OCI-LY1 (cell line): ENCODE measurements around the gene GKN1.

Experiments
- EZH2 ChIP-seq: fragments of 200-600 bp; sonication (generic), shearing (Covaris generic); IDR thresholded peaks from 2 replicates; pipeline ENCODE4 v1.8.0; 2017; ENCODE audit warnings: borderline replicate concordance, mixed run types, mild to moderate bottlenecking, antibody characterized with exemption, low read length, moderate library complexity, mixed read lengths
- TF ChIP-seq, protein P1 (sequence below): fragments of 200-600 bp; sonication (generic), shearing (Covaris generic); IDR thresholded peaks from 2 replicates; pipeline ENCODE4 v1.5.1; 2017; ENCODE audit warnings: mild to moderate bottlenecking, antibody characterized with exemption, low read length, moderate library complexity, mixed read lengths

DNA sequence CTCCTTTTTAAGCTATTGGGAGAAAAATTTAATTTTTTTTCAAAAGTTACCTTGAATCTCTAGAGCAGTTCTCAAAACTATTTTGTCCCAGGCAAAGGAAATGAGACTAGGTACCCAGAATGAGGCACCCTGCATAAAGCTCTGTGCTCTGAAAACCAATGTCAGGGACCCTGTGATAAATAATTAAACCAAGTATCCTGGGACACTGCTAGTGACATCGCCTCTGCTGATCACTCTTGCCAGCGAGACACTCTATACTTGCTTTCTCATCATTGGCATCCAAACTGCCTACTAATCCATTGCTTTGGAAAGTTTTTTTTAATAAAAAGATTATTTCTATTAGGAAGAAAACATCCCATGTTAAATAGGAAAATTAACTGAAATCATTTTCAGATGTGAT, 1.4 kb downstream of the GKN1 start:
- TF ChIP-seq, protein P1, sequence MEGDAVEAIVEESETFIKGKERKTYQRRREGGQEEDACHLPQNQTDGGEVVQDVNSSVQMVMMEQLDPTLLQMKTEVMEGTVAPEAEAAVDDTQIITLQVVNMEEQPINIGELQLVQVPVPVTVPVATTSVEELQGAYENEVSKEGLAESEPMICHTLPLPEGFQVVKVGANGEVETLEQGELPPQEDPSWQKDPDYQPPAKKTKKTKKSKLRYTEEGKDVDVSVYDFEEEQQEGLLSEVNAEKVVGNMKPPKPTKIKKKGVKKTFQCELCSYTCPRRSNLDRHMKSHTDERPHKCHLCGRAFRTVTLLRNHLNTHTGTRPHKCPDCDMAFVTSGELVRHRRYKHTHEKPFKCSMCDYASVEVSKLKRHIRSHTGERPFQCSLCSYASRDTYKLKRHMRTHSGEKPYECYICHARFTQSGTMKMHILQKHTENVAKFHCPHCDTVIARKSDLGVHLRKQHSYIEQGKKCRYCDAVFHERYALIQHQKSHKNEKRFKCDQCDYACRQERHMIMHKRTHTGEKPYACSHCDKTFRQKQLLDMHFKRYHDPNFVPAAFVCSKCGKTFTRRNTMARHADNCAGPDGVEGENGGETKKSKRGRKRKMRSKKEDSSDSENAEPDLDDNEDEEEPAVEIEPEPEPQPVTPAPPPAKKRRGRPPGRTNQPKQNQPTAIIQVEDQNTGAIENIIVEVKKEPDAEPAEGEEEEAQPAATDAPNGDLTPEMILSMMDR, result no peak
- no peak for TF ChIP-seq EZH2
